Transverse colon (tissue), 4 donors: ENCODE measurements around the gene NR5A2. TPM values are rescaled to one million over a fixed set of nuclear protein-coding genes. Genes with fewer than 3 reads are reported as not detected.

ENCODE experiments used
- DNase-seq: peaks from one replicate; pipeline ENCODE4 v3.0.0-alpha.2; 2019
- H3K27ac ChIP-seq, 4 donors: fragments of 200-600 bp; sonication (generic); 2 replicates each; pipeline ENCODE4 v1.5.1; 2016 to 2018; ENCODE audit warnings: inconsistent platforms in 4 of 4
- H3K27me3 ChIP-seq: fragments of 200-600 bp; sonication (generic); 2 replicates; pipeline ENCODE4 v1.5.1; 2017; ENCODE audit warnings: inconsistent platforms
- H3K36me3 ChIP-seq, 4 donors: fragments of 200-600 bp; sonication (generic); 2 replicates each; pipeline ENCODE4 v1.5.1; 2017 to 2019; ENCODE audit warnings: inconsistent platforms in 4 of 4
- H3K4me1 ChIP-seq, 4 donors: fragments of 200-600 bp; sonication (generic); 2 replicates each; pipeline ENCODE4 v1.5.1; 2017 to 2020; ENCODE audit warnings: inconsistent platforms in 4 of 4
- H3K4me3 ChIP-seq, 4 donors: fragments of 200-600 bp; sonication (generic); 1 replicate in 1 of 4; 2 replicates in 3 of 4; pipeline versions ENCODE4 v1.5.1 to v1.6.1; 2017 to 2019; ENCODE audit warnings: inconsistent platforms in 4 of 4
- H3K9me3 ChIP-seq, 2 donors: fragments of 200-600 bp; sonication (generic); 2 replicates each; pipeline ENCODE4 v1.5.1; 2017 to 2019; ENCODE audit warnings: inconsistent platforms in 2 of 2
- CTCF ChIP-seq, 5 experiments: fragments of 200-600 bp in 3 of 5; fragments of 450-650 bp in 2 of 5; sonication (generic) in 3 of 5; IDR thresholded peaks; 1 replicate in 2 of 5; 2 replicates in 3 of 5; pipeline ENCODE4 v1.5.1; 2016 to 2017; ENCODE audit warnings: antibody characterized with exemption in 5 of 5, inconsistent platforms in 3 of 5, mild to moderate bottlenecking in 2 of 5, moderate library complexity in 1 of 5
- EP300 ChIP-seq: sonication (generic); formaldehyde crosslinking; IDR thresholded peaks from one replicate; pipeline ENCODE4 v1.6.1; 2017; ENCODE audit warnings: antibody characterized with exemption, low read depth
- POLR2A ChIP-seq: fragments of 450-650 bp; IDR thresholded peaks from one replicate; pipeline ENCODE4 v1.6.1; 2016; ENCODE audit warnings: antibody characterized with exemption, mild to moderate bottlenecking, moderate library complexity
- POLR2AphosphoS5 ChIP-seq, 3 donors: sonication (generic); formaldehyde crosslinking; IDR thresholded peaks; one replicate each; pipeline ENCODE4 v1.6.1; 2016; ENCODE audit warnings: antibody characterized with exemption in 3 of 3
- WGBS, 2 donors: methylation state at CpG; one replicate each; pipeline ENCODE4 v1.1.5; 2018; ENCODE audit warnings: low coverage in 1 of 2; 5-methylcytosine and 5-hydroxymethylcytosine counted together
- in situ Hi-C, 4 donors: fragments of 200-750 bp; cut with MboI; loops; one replicate each; pipeline versions ENCODE4 v1.15.0 to v1.15.1; 2017; ENCODE audit warnings: low sequenced_read_pairs in 3 of 4, low pct_ligation_motif_present in 1 of 4, low pct_unique_long_range_greater_than_20kb in 1 of 4
- intact Hi-C: fragments of 100-400 bp; cut with DNase I; formaldehyde crosslinking; loops from one replicate; pipeline ENCODE4 v1.15.1; 2023; ENCODE audit warnings: low total_unique reads
- total RNA-seq, 4 donors: library from RNA; depleted of rRNA; stranded (reverse); fragments of >200 nt; gene quantifications; one replicate each; pipeline ENCODE4 v1.1.0, GENCODE V29; 2016

Gene NR5A2
- total RNA-seq, 4 donors from 2014 or later: 75.4 to 92.6 (median 85.4) TPM

- no peak overlapping the region for H3K27ac ChIP-seq
- no peak overlapping the region for H3K4me3 ChIP-seq
- intact Hi-C loops: no loop called here
- no peaks in the 10 kb centered on the region for H3K27me3 ChIP-seq
- no peaks in the 10 kb centered on the region for H3K9me3 ChIP-seq
- in situ Hi-C loops: no loop called here
- peaks cover 0 to 10% (median 5%) of the 10 kb centered on the region in 4 donors for H3K4me1 ChIP-seq
- H3K36me3 ChIP-seq: peaks cover 0 to 3% (median 0%) of the 10 kb centered on the region in 4 donors
- TF ChIP-seq POLR2A (no peak), CTCF (IDR thresholded peaks at IDR 0.05) (no peak), EP300 (no peak), POLR2AphosphoS5 (IDR thresholded peaks at IDR 0.05) (no peak)
- no peak for DNase-seq
- WGBS, 2 donors: 58 to 83% methylated on average over 3 of the region's 3 CpGs
These were observed 91.4 kb downstream of the NR5A2 start for GRCh38 chr1:200118779-200119505.

- Histone ChIP-seq H3K4me3 (no peak overlapping the region), H3K9me3 (no peaks in the 10 kb centered on the region), H3K4me1 (no peaks in the 10 kb centered on the region), H3K36me3 (peaks cover 0 to 3% (median 0%) of the 10 kb centered on the region in 4 donors), H3K27ac (no peak overlapping the region), H3K27me3 (no peaks in the 10 kb centered on the region)
- intact Hi-C loops: no loop called here
- TF ChIP-seq POLR2A (no peak), CTCF (IDR thresholded peaks at IDR 0.05) (no peak), POLR2AphosphoS5 (IDR thresholded peaks at IDR 0.05) (no peak), EP300 (no peak)
- DNase-seq: no peak
- in situ Hi-C loops: no loop called here
These were observed 93.9 kb downstream of the NR5A2 start for GRCh38 chr1:200121421-200121820.

GRCh38 chr1:200124309-200124708, 96.8 kb downstream of the NR5A2 start:
- Histone ChIP-seq H3K9me3 (no peaks in the 10 kb centered on the region), H3K4me1 (no peaks in the 10 kb centered on the region), H3K36me3 (peaks cover 0 to 3% (median 0%) of the 10 kb centered on the region in 4 donors), H3K27me3 (no peaks in the 10 kb centered on the region), H3K27ac (no peak overlapping the region), H3K4me3 (no peak overlapping the region)
- DNase-seq: no peak
- intact Hi-C loops (no loop called here), in situ Hi-C loops (no loop called here)
- 70 to 100% methylated on average over 1 of the region's 1 CpG for WGBS, 2 donors
- TF ChIP-seq POLR2A (no peak), EP300 (no peak), CTCF (IDR thresholded peaks at IDR 0.05) (no peak), POLR2AphosphoS5 (IDR thresholded peaks at IDR 0.05) (no peak)

- Histone ChIP-seq H3K4me3 (no peak overlapping the region), H3K9me3 (no peaks in the 10 kb centered on the region), H3K36me3 (no peaks in the 10 kb centered on the region), H3K27ac (no peak overlapping the region), H3K27me3 (no peaks in the 10 kb centered on the region), H3K4me1 (peaks cover 0 to 9% (median 3%) of the 10 kb centered on the region in 4 donors)
- no peak for DNase-seq
- 93 to 94% methylated on average over 6 to 7 of the region's 7 CpGs for WGBS, 2 donors
- in situ Hi-C loops: loop anchor here in 2 of 4 donors (25.0 kb wide), 2 partner anchors 359 to 441 kb away; no protein-coding TSS in a partner anchor
- intact Hi-C loops: no loop called here
- TF ChIP-seq POLR2A: no peak
- no peak for TF ChIP-seq CTCF (IDR thresholded peaks at IDR 0.05)
- no peak for TF ChIP-seq POLR2AphosphoS5 (IDR thresholded peaks at IDR 0.05)
- no peak for TF ChIP-seq EP300
These were observed 100.6 kb downstream of the NR5A2 start for GRCh38 chr1:200128081-200128480.
